Measurements from ENCODE around the gene NNT.
"Not testable (repeated sequence)": the region's sequence is repeated elsewhere in the genome, so short reads cannot be mapped to it uniquely, and the experiment has no call there.

DNA sequence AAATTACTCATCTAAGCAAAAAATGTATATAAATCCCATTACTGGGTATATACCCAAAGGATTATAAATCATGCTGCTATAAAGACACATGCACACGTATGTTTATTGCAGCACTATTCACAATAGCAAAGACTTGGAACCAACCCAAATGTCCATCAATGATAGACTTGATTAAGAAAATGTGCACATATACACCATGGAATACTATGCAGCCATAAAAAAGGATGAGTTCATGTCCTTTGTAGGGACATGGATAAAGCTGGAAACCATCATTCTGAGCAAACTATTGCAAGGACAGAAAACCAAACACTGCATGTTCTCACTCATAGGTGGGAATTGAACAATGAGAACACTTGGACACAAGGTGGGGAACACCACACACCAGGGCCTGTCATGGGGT is 103.6 kb downstream of the NNT start:
- TF ChIP-seq, protein P1, sequence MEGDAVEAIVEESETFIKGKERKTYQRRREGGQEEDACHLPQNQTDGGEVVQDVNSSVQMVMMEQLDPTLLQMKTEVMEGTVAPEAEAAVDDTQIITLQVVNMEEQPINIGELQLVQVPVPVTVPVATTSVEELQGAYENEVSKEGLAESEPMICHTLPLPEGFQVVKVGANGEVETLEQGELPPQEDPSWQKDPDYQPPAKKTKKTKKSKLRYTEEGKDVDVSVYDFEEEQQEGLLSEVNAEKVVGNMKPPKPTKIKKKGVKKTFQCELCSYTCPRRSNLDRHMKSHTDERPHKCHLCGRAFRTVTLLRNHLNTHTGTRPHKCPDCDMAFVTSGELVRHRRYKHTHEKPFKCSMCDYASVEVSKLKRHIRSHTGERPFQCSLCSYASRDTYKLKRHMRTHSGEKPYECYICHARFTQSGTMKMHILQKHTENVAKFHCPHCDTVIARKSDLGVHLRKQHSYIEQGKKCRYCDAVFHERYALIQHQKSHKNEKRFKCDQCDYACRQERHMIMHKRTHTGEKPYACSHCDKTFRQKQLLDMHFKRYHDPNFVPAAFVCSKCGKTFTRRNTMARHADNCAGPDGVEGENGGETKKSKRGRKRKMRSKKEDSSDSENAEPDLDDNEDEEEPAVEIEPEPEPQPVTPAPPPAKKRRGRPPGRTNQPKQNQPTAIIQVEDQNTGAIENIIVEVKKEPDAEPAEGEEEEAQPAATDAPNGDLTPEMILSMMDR (IDR thresholded peaks at IDR 0.05; ENCODE audit: low read depth, low read length), result not testable (repeated sequence)
- not testable (repeated sequence) for TF ChIP-seq POLR2A (IDR thresholded peaks at IDR 0.05; ENCODE audit: extremely low read depth, insufficient read length); MYC (IDR thresholded peaks at IDR 0.05; ENCODE audit: low read depth, low read length)
- TF ChIP-seq, protein P2, sequence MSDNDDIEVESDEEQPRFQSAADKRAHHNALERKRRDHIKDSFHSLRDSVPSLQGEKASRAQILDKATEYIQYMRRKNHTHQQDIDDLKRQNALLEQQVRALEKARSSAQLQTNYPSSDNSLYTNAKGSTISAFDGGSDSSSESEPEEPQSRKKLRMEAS (IDR thresholded peaks at IDR 0.05; ENCODE audit: low read depth, low read length), result not testable (repeated sequence)

All from NB4 (cell line).